ENCODE measurements around the gene ITGAL.

The ITGAL gene

GRCh38 chr16:30541502-30542329 is 69.2 kb downstream of the ITGAL start:
- no peak for DNase-seq (ENCODE audit: low spot score)

GRCh38 chr16:30543067-30543466 is 70.5 kb downstream of the ITGAL start:
- no peak for DNase-seq (ENCODE audit: low spot score)

- no peak for DNase-seq (ENCODE audit: low spot score)
These were observed 73.6 kb downstream of the ITGAL start for GRCh38 chr16:30546115-30546514.

- no peak for DNase-seq (ENCODE audit: low spot score)
These were observed 76.1 kb downstream of the ITGAL start for GRCh38 chr16:30548416-30549253.

GRCh38 chr16:30551781-30552180 is 79.2 kb downstream of the ITGAL start:
- peak; percentile 71 for DNase-seq (ENCODE audit: low spot score)

- no peak for DNase-seq (ENCODE audit: low spot score)
These were observed 80.4 kb downstream of the ITGAL start for GRCh38 chr16:30552956-30553355.

GRCh38 chr16:30553393-30553899 is 80.9 kb downstream of the ITGAL start:
- no peak for DNase-seq (ENCODE audit: low spot score)

- no peak for DNase-seq (ENCODE audit: low spot score)
These were observed 82.2 kb downstream of the ITGAL start for GRCh38 chr16:30554557-30555314.

- no peak for DNase-seq (ENCODE audit: low spot score)
These were observed 83.0 kb downstream of the ITGAL start for GRCh38 chr16:30555315-30556124.

GRCh38 chr16:30556125-30556473 is 83.6 kb downstream of the ITGAL start:
- DNase-seq (ENCODE audit: low spot score): no peak

- DNase-seq (ENCODE audit: low spot score): no peak
These were observed 85.1 kb downstream of the ITGAL start for GRCh38 chr16:30557707-30557956.

GRCh38 chr16:30557957-30558788 is 85.6 kb downstream of the ITGAL start, which contains the start of gene ZNF764:
ZNF764 (minus strand) TSS chr16:30558374; CDS start chr16:30558182, 192 bp downstream.
- DNase-seq (ENCODE audit: low spot score): peak; percentile 99

GRCh38 chr16:30558789-30559377 is 86.3 kb downstream of the ITGAL start:
- DNase-seq (ENCODE audit: low spot score): no peak

- no peak for DNase-seq (ENCODE audit: low spot score)
These were observed 87.1 kb downstream of the ITGAL start for GRCh38 chr16:30559690-30560089.

GRCh38 chr16:30561089-30561816 is 88.7 kb downstream of the ITGAL start:
- DNase-seq (ENCODE audit: low spot score): no peak

- no peak for DNase-seq (ENCODE audit: low spot score)
These were observed 89.5 kb downstream of the ITGAL start for GRCh38 chr16:30562021-30562420.

- DNase-seq (ENCODE audit: low spot score): no peak
These were observed 93.0 kb downstream of the ITGAL start for GRCh38 chr16:30565526-30565925.

- DNase-seq (ENCODE audit: low spot score): no peak
These were observed 93.4 kb downstream of the ITGAL start for GRCh38 chr16:30565984-30566383.

GRCh38 chr16:30566531-30566930 is 94.0 kb downstream of the ITGAL start:
- no peak for DNase-seq (ENCODE audit: low spot score)
